ENCODE measurements around the gene CMIP.

GRCh38 chr16:81599034-81599744 lies 154.6 kb downstream of the CMIP start:
- TF ChIP-seq CTCF (conservative IDR thresholded peaks at IDR 0.05; ENCODE audit: low read length) (no peak), EZH2phosphoT487 (IDR thresholded peaks at IDR 0.05; ENCODE audit: borderline replicate concordance) (no peak)

All from Loucy (cell line).